Right lobe of liver (tissue), 6 donors: Measurements from ENCODE around the gene KLK10. TPM values are rescaled to one million over a fixed set of nuclear protein-coding genes. Genes with fewer than 3 reads are reported as not detected.

Source experiments
- ATAC-seq, 4 donors: fragments of 200-7000 bp; cut with Tn5 transposase; one replicate each; pipeline ENCODE4 v1.9.1; 2020; ENCODE audit warnings: mild to moderate bottlenecking in 4 of 4, moderate library complexity in 4 of 4
- DNase-seq, 3 donors: peaks; one replicate each; pipeline ENCODE4 v3.0.0-alpha.2; 2020
- H3K27ac ChIP-seq, 3 donors: fragments of 200-600 bp; one replicate each; pipeline ENCODE4 v1.8.0; 2022
- H3K27me3 ChIP-seq, 2 donors: fragments of 200-600 bp; one replicate each; pipeline ENCODE4 v1.8.0; 2022
- H3K36me3 ChIP-seq, 4 donors: fragments of 200-600 bp; sonication (generic) in 1 of 4; one replicate each; pipeline versions ENCODE4 v1.5.1 to v1.8.0; 2017 to 2022; ENCODE audit warnings: control low read depth in 1 of 4
- H3K4me1 ChIP-seq, 4 donors: fragments of 200-600 bp; sonication (generic) in 1 of 4; one replicate each; pipeline versions ENCODE4 v1.5.1 to v1.8.0; 2017 to 2022; ENCODE audit warnings: control low read depth in 1 of 4
- H3K4me3 ChIP-seq, 3 donors: fragments of 200-600 bp; one replicate each; pipeline ENCODE4 v1.8.0; 2022
- H3K9me3 ChIP-seq, 4 donors: fragments of 200-600 bp; sonication (generic) in 1 of 4; one replicate each; pipeline versions ENCODE4 v1.5.1 to v1.8.0; 2017 to 2022; ENCODE audit warnings: control low read depth in 1 of 4
- POLR2A ChIP-seq: fragments of 450-650 bp; IDR thresholded peaks from one replicate; pipeline ENCODE4 v1.6.1; 2017; ENCODE audit warnings: antibody characterized with exemption, mild to moderate bottlenecking
- WGBS: methylation state at CpG from one replicate; pipeline ENCODE4 v1.1.6; 2018; ENCODE audit warnings: low coverage, low lambda C conversion rate; ENCODE audit not compliant: insufficient coverage; ENCODE audit errors: missing lambda C conversion rate; 5-methylcytosine and 5-hydroxymethylcytosine counted together
- intact Hi-C, 2 donors: fragments of 100-400 bp; cut with DNase I; formaldehyde crosslinking; loops; one replicate each; pipeline versions ENCODE4 v1.11.2 to v1.14.1; 2022
- total RNA-seq, 6 experiments: library from RNA; depleted of rRNA in 2 of 6; stranded (reverse); fragments of >200 nt in 2 of 6; fragmentation: NEBNext Ultra II Directional in 3 of 6; extraction: Animal tissue kit (Norgen Biotek cat#: 25700) in 3 of 6; gene quantifications; one replicate each; pipeline versions ENCODE4 v1.1.0 to v1.2.4, GENCODE V29; 2016 to 2023
- TF ChIP-seq, protein P1 (sequence below), 4 donors: fragments of 200-600 bp in 3 of 4; fragments of 450-650 bp in 1 of 4; IDR thresholded peaks; one replicate each; pipeline versions ENCODE4 v1.5.1 to v1.8.0; 2016 to 2022; ENCODE audit warnings: antibody characterized with exemption in 4 of 4, mild to moderate bottlenecking in 2 of 4
- donor health status: DM: no; HTN: yes; CAD: no.
- donor health status: DM: no; HTN: no; CAD: no.
- donor health status: DM: no; HTN: no; CAD: no.
- donor health status: DM: no; HTN: yes; CAD: no.
- donor health status: DM: no; HTN: yes; CAD: no.

KLK10 gene
- total RNA-seq, 6 experiments from 2014 or later: 0.13 to 0.43 TPM; not detected in 4

DNA sequence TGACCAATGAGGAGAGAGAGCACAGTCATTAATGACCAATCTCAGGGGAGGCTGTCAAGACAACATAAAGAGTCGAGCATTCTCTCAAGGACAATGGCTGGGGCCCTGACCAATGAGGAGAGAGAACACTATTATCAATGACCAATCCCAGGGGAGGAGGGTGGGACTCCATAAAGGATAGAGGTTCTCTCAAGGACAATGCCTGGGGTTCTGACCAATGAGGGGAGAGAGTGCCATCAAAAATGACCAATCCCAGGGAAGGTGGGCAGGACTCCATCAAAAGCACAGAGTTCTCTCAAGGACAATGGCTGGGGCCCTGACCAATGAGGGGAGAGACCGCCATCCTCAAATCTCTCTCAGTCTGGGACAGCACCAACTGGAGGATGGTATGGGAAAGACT, 10.2 kb upstream of the KLK10 start:
- DNase-seq: no peak
- Histone ChIP-seq H3K4me1 (no peaks in the 10 kb centered on the region), H3K4me3 (no peak overlapping the region), H3K27me3 (no peaks in the 10 kb centered on the region), H3K27ac (no peak overlapping the region), H3K9me3 (no peaks in the 10 kb centered on the region), H3K36me3 (no peaks in the 10 kb centered on the region)
- TF ChIP-seq, protein P1, sequence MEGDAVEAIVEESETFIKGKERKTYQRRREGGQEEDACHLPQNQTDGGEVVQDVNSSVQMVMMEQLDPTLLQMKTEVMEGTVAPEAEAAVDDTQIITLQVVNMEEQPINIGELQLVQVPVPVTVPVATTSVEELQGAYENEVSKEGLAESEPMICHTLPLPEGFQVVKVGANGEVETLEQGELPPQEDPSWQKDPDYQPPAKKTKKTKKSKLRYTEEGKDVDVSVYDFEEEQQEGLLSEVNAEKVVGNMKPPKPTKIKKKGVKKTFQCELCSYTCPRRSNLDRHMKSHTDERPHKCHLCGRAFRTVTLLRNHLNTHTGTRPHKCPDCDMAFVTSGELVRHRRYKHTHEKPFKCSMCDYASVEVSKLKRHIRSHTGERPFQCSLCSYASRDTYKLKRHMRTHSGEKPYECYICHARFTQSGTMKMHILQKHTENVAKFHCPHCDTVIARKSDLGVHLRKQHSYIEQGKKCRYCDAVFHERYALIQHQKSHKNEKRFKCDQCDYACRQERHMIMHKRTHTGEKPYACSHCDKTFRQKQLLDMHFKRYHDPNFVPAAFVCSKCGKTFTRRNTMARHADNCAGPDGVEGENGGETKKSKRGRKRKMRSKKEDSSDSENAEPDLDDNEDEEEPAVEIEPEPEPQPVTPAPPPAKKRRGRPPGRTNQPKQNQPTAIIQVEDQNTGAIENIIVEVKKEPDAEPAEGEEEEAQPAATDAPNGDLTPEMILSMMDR (IDR thresholded peaks at IDR 0.05): no peak
- no peak for TF ChIP-seq POLR2A
- no peak for ATAC-seq
- intact Hi-C loops: no loop called here
- WGBS: 40% methylated on average over 1 of the region's 2 CpGs

DNA sequence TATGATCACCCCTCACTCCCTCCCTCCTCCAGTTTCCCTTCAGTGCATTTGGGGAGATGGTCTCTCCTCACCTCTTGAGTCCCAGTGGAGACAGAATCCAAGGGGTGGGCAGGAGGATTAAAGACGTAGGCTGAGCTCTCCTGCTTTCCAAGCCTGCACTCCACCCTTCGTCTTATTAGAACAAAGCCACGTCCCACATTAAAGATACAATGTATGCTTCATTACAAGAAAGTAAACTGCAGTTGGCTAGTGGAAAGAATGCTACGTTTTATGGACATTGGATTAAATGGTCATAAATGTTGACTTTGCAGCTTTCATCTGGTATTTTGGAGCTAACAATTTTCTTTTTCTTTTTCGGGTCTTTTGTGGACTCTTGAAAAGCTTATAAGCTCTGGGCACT, 8.4 kb upstream of the KLK10 start:
- no peaks in the 10 kb centered on the region for H3K9me3 ChIP-seq
- H3K4me3 ChIP-seq: no peak overlapping the region
- H3K4me1 ChIP-seq: no peaks in the 10 kb centered on the region
- no peak for TF ChIP-seq POLR2A
- TF ChIP-seq, protein P1 (IDR thresholded peaks at IDR 0.05): no peak
- H3K36me3 ChIP-seq: no peaks in the 10 kb centered on the region
- no peak overlapping the region for H3K27ac ChIP-seq
- DNase-seq (no peak), ATAC-seq (no peak)
- WGBS: 28% methylated on average over 5 of the region's 5 CpGs
- intact Hi-C loops: no loop called here
- no peaks in the 10 kb centered on the region for H3K27me3 ChIP-seq

GRCh38 chr19:51027126-51027806, 7.8 kb upstream of the KLK10 start:
- DNase-seq: no peak
- H3K27me3 ChIP-seq: no peaks in the 10 kb centered on the region

DNA sequence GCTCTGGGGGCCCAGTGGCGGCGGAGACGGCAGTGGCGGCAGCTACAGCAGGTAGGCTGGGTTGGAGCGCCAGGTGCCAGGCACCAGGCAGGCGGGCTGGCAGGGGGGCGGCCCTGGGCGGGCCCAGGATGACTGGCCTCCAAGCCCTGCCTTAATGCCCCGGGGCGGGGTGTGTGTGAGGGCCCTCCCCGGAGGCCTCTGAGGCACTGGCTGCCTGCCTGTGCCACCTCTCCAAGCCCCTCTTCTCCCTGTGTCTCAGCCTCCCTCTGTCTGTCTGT, 7.0 kb upstream of the KLK10 start, which contains the start of gene KLK11:
TSS of gene KLK11 (minus strand) at position 63 of the 278 bp plus-strand sequence. CDS start 985 bp downstream, outside the sequence.
- Histone ChIP-seq H3K4me3 (no peak within 1 kb of the TSS), H3K36me3 (no peaks in the 10 kb centered on the region), H3K4me1 (no peaks in the 10 kb centered on the region), H3K9me3 (no peaks in the 10 kb centered on the region), H3K27ac (no peak within 1 kb of the TSS), H3K27me3 (no peaks in the 10 kb centered on the region)
- WGBS: no CpG with 5 or more reads among the region's 11 CpGs
- DNase-seq (no peak), ATAC-seq (peak in 1 of 4 donors; percentile 24)
- intact Hi-C loops: no loop called here
- no peak for TF ChIP-seq POLR2A
- TF ChIP-seq, protein P1 (IDR thresholded peaks at IDR 0.05): no peak

More at GRCh38 chr19:51027126-51027806, 7.8 kb upstream of the KLK10 start:
- WGBS: 34% methylated on average over 10 of the region's 14 CpGs
- TF ChIP-seq, protein P1 (IDR thresholded peaks at IDR 0.05): no peak
- no peak for TF ChIP-seq POLR2A
- intact Hi-C loops: no loop called here
- no peaks in the 10 kb centered on the region for H3K4me1 ChIP-seq
- H3K4me3 ChIP-seq: no peak overlapping the region
- H3K27ac ChIP-seq: no peak overlapping the region
- no peaks in the 10 kb centered on the region for H3K36me3 ChIP-seq
- no peaks in the 10 kb centered on the region for H3K9me3 ChIP-seq
- no peak for ATAC-seq
